ENCODE data around the gene CDK5R1. TPM values are rescaled to one million over a fixed set of nuclear protein-coding genes. Genes with fewer than 3 reads are reported as not detected.

Gene CDK5R1
- total RNA-seq, 4 donors from 2014 or later = 5.7 to 12.1 (median 10.7) TPM

- DNase-seq = no peak
- Histone ChIP-seq H3K27ac (no peak overlapping the region), H3K4me3 (no peak overlapping the region), H3K4me1 (peaks cover 6 to 58% (median 10%) of the 10 kb centered on the region in 3 donors), H3K27me3 (no peaks in the 10 kb centered on the region), H3K36me3 (peaks cover 0 to 21% (median 0%) of the 10 kb centered on the region in 3 donors), H3K9me3 (no peaks in the 10 kb centered on the region)
- no peak for TF ChIP-seq CTCF (IDR thresholded peaks at IDR 0.05)
- TF ChIP-seq POLR2A (IDR thresholded peaks at IDR 0.05) = no peak
- intact Hi-C loops (cut with DNase I) = no loop called here
- WGBS, 2 donors = 74 to 85% methylated on average over 9 to 10 of the region's 18 CpGs
Measured at GRCh38 chr17:32497431-32498205, 10.8 kb downstream of the CDK5R1 start.

GRCh38 chr17:32498391-32498790 lies 11.6 kb downstream of the CDK5R1 start:
- Histone ChIP-seq H3K4me3 (no peak overlapping the region), H3K9me3 (no peaks in the 10 kb centered on the region), H3K36me3 (peaks cover 0 to 16% (median 0%) of the 10 kb centered on the region in 3 donors), H3K27me3 (no peaks in the 10 kb centered on the region), H3K4me1 (peaks cover 13 to 61% (median 14%) of the 10 kb centered on the region in 3 donors), H3K27ac (no peak overlapping the region)
- intact Hi-C loops (cut with DNase I) = no loop called here
- no peak for TF ChIP-seq POLR2A (IDR thresholded peaks at IDR 0.05)
- no peak for TF ChIP-seq CTCF (IDR thresholded peaks at IDR 0.05)
- 82% methylated on average over 5 to 9 of the region's 9 CpGs for WGBS, 2 donors
- no peak for DNase-seq

GRCh38 chr17:32502013-32502412 lies 15.2 kb downstream of the CDK5R1 start:
- Histone ChIP-seq H3K36me3 (no peaks in the 10 kb centered on the region), H3K9me3 (no peaks in the 10 kb centered on the region), H3K27me3 (no peaks in the 10 kb centered on the region), H3K4me3 (no peak overlapping the region), H3K27ac (peak overlapping the region in 1 of 4 donors; percentile 87), H3K4me1 (peaks cover 10 to 44% (median 27%) of the 10 kb centered on the region in 3 donors)
- no peak for DNase-seq
- TF ChIP-seq CTCF (IDR thresholded peaks at IDR 0.05) = no peak
- no peak for TF ChIP-seq POLR2A (IDR thresholded peaks at IDR 0.05)
- intact Hi-C loops (cut with DNase I) = no loop called here
- WGBS, 2 donors = 94 to 96% methylated on average over 3 of the region's 3 CpGs

GRCh38 chr17:32502710-32503109 lies 15.9 kb downstream of the CDK5R1 start:
- TF ChIP-seq POLR2A (IDR thresholded peaks at IDR 0.05) (no peak), CTCF (IDR thresholded peaks at IDR 0.05) (no peak)
- H3K27me3 ChIP-seq = no peaks in the 10 kb centered on the region
- peaks cover 10 to 39% (median 27%) of the 10 kb centered on the region in 3 donors for H3K4me1 ChIP-seq
- H3K36me3 ChIP-seq = no peaks in the 10 kb centered on the region
- H3K4me3 ChIP-seq = no peak overlapping the region
- DNase-seq = no peak
- peak overlapping the region; percentile 69 to 87 (median 79) for H3K27ac ChIP-seq
- H3K9me3 ChIP-seq = no peaks in the 10 kb centered on the region
- intact Hi-C loops (cut with DNase I) = no loop called here
- WGBS, 2 donors = 77 to 78% methylated on average over 9 to 10 of the region's 10 CpGs

Data from esophagus squamous epithelium (tissue), 5 donors.